Adipose tissue (tissue), 3 donors: ENCODE measurements around the gene CLEC4C. TPM values are rescaled to one million over a fixed set of nuclear protein-coding genes. Genes with fewer than 3 reads are reported as not detected.

ENCODE experiments used
- polyA plus RNA-seq, 3 donors: library from polyadenylated mRNA; stranded (reverse); fragments of 200-250 nt; gene quantifications; one replicate each; pipeline ENCODE4 v1.2.3, GENCODE V29; 2013
- donor health status: healthy with polysubstance abuse.
- donor health status: Bipolar disorder and iron deficiency.
- donor health status: healthy.

The CLEC4C gene
- polyA plus RNA-seq, 3 donors: not detected

Other genes with a start within 250 kb of the CLEC4C start
- 100 to 1,000 TPM in 2 of 3 donors, 10 to 100 TPM in 1; 48.3 to 211 (median 123) TPM for gene CD163, start 243.6 kb downstream of the CLEC4C start, polyA plus RNA-seq
- not detected for gene APOBEC1, start 81.5 kb downstream of the CLEC4C start, polyA plus RNA-seq
- under 1 TPM in 2 of 3 donors, not detected in 1; 0.22 to 0.24 TPM for gene GDF3, start 51.6 kb downstream of the CLEC4C start, polyA plus RNA-seq
- gene DPPA3, start 35.9 kb downstream of the CLEC4C start, polyA plus RNA-seq: not detected
- gene NANOGNB, start 17.8 kb upstream of the CLEC4C start, polyA plus RNA-seq: not detected
- gene NANOG, start 42.0 kb upstream of the CLEC4C start, polyA plus RNA-seq: not detected
- gene SLC2A14, start 125.5 kb upstream of the CLEC4C start, polyA plus RNA-seq: 1 to 10 TPM in 1 of 3 donors, under 1 TPM in 1, not detected in 1; 0.13 to 5.3 TPM
- gene SLC2A3, start 188.8 kb upstream of the CLEC4C start, polyA plus RNA-seq: 10 to 100 TPM in 2 of 3 donors, 1 to 10 TPM in 1; 4.3 to 79.4 (median 43.3) TPM